Stimulated activated naive B cell treated with anti-CD40 and anti-IgM and Interleukin-4, amounts not matched to agents 10 μg/mL and 1 μg/mL and 100 μg/mL, for 72 hours (primary cell): ENCODE results near the gene FCMR.

Experiments
- ATAC-seq, 2 donors: fragments of 150-1000 bp; cut with Tn5 transposase; replicated peaks; 2 replicates each; pipeline ENCODE4 v1.10.0; 2021; ENCODE audit warnings: moderate library complexity in 1 of 2
- DNase-seq: peaks from one replicate; pipeline ENCODE4 v3.0.0; 2021
- H3K27ac Mint-ChIP-seq: one replicate; pipeline ENCODE4 v1.8.0; 2022; ENCODE audit warnings: mild to moderate bottlenecking, mixed read lengths
- H3K27me3 Mint-ChIP-seq, 2 donors: one replicate each; pipeline ENCODE4 v1.8.0; 2022; ENCODE audit warnings: mixed read lengths in 2 of 2
- H3K36me3 Mint-ChIP-seq, 2 donors: one replicate each; pipeline ENCODE4 v1.8.0; 2022; ENCODE audit warnings: mixed read lengths in 2 of 2, mild to moderate bottlenecking in 1 of 2
- H3K4me1 Mint-ChIP-seq, 2 donors: one replicate each; pipeline ENCODE4 v1.8.0; 2022; ENCODE audit warnings: mixed read lengths in 2 of 2, mild to moderate bottlenecking in 1 of 2
- H3K4me3 Mint-ChIP-seq, 2 donors: one replicate each; pipeline ENCODE4 v1.8.0; 2022; ENCODE audit warnings: mild to moderate bottlenecking in 2 of 2, mixed read lengths in 2 of 2, moderate library complexity in 1 of 2
- H3K9me3 Mint-ChIP-seq, 2 donors: one replicate each; pipeline ENCODE4 v1.8.0; 2022; ENCODE audit warnings: mixed read lengths in 2 of 2, mild to moderate bottlenecking in 1 of 2

The FCMR gene

DNA sequence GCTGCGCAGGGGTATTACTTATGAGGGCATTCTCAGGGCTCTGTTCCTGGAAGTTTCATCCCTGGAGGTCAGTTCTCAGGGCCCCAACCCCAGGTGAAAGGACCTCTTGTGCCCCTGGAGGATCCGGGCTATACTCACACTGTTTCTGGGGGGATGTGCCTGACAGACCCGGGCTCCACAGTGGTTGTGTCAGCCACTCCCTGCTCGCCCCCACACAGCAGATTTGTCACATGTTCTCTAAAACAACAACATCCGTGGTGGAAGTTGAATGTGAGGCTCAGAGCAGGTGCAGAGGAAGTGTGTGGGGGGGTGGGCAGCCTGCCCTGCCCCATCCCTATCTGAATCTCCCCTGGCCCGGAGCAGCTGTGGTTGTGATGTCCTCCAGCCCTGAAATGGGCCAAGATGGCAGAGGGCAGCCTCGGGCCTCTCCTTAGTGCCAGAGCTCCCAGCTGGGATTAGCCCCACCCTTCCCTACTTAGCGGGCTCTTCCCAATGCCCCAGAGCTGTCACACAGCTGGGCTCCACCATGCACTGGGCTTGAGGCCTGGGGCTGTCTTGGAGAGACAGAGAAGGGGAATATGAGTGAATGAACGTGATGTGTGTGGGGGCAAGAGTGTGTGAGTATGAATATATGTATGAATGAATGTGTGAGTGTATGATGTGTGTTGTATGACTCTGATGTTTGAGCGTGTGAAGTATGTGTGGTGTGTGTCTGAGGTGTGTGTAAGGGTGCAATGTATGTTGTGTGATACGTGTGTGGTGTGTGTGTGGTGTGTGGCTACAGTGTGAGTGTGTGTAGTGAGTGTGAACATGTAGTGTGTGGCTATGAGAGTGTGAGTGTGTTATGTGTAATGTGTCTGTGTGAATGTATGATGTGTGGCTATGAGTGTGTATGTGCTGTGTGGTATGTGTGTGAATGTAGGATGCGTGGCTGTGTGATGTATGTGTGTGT, 1.5 kb upstream of the FCMR start:
- Mint-ChIP-seq H3K27me3 (no peaks in the 10 kb centered on the region), H3K9me3 (no peaks in the 10 kb centered on the region), H3K36me3 (peaks cover 20 to 21% of the 10 kb centered on the region in 2 donors), H3K4me3 (no peak overlapping the region), H3K27ac (no peak overlapping the region), H3K4me1 (peaks cover 22 to 29% of the 10 kb centered on the region in 2 donors)
- ATAC-seq (peak; percentile 54 to 69), DNase-seq (peak; percentile 83)

DNA sequence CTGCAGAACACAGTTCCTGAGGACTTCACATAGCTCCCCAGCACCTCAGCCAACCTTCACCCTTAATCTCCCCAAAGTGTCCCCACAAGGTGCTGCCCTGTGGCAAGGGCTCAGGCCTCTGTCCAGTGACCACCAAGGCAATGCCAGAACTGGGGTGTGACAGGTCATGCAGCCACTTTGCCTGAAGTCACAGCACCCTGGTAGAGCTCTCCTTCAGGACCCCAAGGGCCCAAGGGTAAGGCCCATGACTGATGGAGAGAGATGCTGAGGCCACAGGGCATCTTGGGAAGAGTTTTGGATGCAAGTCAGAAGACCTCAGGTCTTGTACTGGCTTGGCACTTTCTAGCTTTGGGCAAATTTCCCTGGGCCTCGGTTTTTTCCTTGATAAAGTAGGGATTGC, 783 bp upstream of the FCMR start:
- peaks cover 27 to 28% of the 10 kb centered on the region in 2 donors for H3K36me3 Mint-ChIP-seq
- DNase-seq: no peak
- no peak overlapping the region for H3K4me3 Mint-ChIP-seq
- H3K27ac Mint-ChIP-seq: no peak overlapping the region
- no peaks in the 10 kb centered on the region for H3K27me3 Mint-ChIP-seq
- H3K4me1 Mint-ChIP-seq: peaks cover 23 to 29% of the 10 kb centered on the region in 2 donors
- no peaks in the 10 kb centered on the region for H3K9me3 Mint-ChIP-seq
- ATAC-seq: no peak

- Mint-ChIP-seq H3K9me3 (no peaks in the 10 kb centered on the region), H3K36me3 (peaks cover 64 to 71% of the 10 kb centered on the region in 2 donors), H3K27ac (peak overlapping the region; percentile 85), H3K27me3 (no peaks in the 10 kb centered on the region), H3K4me1 (peaks cover 65% of the 10 kb centered on the region in 2 donors), H3K4me3 (no peak overlapping the region)
- DNase-seq: no peak
- no peak for ATAC-seq
Measured at GRCh38 chr1:206918076-206918475, 3.7 kb downstream of the FCMR start.

DNA sequence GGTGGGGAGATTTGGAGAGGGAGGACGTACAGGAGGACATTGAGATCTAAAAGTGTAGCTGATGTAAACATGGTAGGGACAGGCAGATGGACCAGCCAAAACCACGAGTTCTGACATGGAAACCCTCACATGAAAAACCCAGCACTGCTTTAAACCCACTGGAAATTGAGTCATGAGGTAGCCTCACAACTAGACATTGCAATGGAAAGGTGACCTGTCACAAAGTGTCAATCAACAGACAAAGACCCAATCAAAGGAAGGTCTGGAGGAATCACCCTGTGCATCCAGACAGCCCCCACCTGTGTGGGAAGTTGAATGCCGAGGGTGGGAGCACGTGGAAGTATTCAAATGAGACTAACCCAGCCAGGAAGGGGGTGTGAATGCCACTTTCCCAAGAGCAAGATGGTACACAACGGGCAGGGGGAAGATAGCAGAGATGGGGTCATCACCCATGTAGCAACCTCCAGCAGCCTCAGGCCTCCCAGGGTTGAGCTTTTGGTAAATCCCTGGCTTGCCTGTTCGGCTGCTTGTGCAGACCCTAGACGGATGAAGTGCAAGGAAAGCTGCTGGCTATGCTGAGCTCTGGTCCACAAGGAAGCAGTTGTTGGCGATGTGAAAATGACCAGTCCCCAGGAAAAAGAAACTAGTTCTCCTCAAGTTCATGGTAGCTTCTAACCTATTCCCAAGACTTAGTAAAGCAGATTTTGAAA, 5.6 kb downstream of the FCMR start:
- H3K9me3 Mint-ChIP-seq: no peaks in the 10 kb centered on the region
- no peak for DNase-seq
- H3K4me1 Mint-ChIP-seq: peaks cover 79 to 84% of the 10 kb centered on the region in 2 donors
- peaks cover 77 to 88% of the 10 kb centered on the region in 2 donors for H3K36me3 Mint-ChIP-seq
- no peaks in the 10 kb centered on the region for H3K27me3 Mint-ChIP-seq
- peak in 1 of 2 donors; percentile 11 for ATAC-seq
- H3K27ac Mint-ChIP-seq: peak overlapping the region; percentile 93
- H3K4me3 Mint-ChIP-seq: no peak overlapping the region

- DNase-seq (no peak), ATAC-seq (no peak)
- no peak overlapping the region for H3K4me3 Mint-ChIP-seq
- peaks cover 82 to 88% of the 10 kb centered on the region in 2 donors for H3K4me1 Mint-ChIP-seq
- H3K9me3 Mint-ChIP-seq: no peaks in the 10 kb centered on the region
- H3K36me3 Mint-ChIP-seq: peaks cover 71 to 86% of the 10 kb centered on the region in 2 donors
- no peaks in the 10 kb centered on the region for H3K27me3 Mint-ChIP-seq
- peak overlapping the region; percentile 93 for H3K27ac Mint-ChIP-seq
Measured at GRCh38 chr1:206915030-206915735, 6.6 kb downstream of the FCMR start.

- peaks cover 83 to 94% of the 10 kb centered on the region in 2 donors for H3K4me1 Mint-ChIP-seq
- ATAC-seq: no peak
- H3K36me3 Mint-ChIP-seq: peaks cover 67 to 81% of the 10 kb centered on the region in 2 donors
- DNase-seq: no peak
- H3K27me3 Mint-ChIP-seq: no peaks in the 10 kb centered on the region
- H3K27ac Mint-ChIP-seq: peak overlapping the region; percentile 93
- no peak overlapping the region for H3K4me3 Mint-ChIP-seq
- no peaks in the 10 kb centered on the region for H3K9me3 Mint-ChIP-seq
Measured at GRCh38 chr1:206913766-206914537, 7.8 kb downstream of the FCMR start.

GRCh38 chr1:206912445-206913095, 9.2 kb downstream of the FCMR start:
- Mint-ChIP-seq H3K36me3 (peaks cover 69 to 81% of the 10 kb centered on the region in 2 donors), H3K4me3 (peak overlapping the region; percentile 33 to 49), H3K27me3 (no peaks in the 10 kb centered on the region), H3K4me1 (peaks cover 83 to 94% of the 10 kb centered on the region in 2 donors), H3K27ac (peak overlapping the region; percentile 63), H3K9me3 (no peaks in the 10 kb centered on the region)
- peak; percentile 56 to 58 for ATAC-seq
- DNase-seq: peak; percentile 60

DNA sequence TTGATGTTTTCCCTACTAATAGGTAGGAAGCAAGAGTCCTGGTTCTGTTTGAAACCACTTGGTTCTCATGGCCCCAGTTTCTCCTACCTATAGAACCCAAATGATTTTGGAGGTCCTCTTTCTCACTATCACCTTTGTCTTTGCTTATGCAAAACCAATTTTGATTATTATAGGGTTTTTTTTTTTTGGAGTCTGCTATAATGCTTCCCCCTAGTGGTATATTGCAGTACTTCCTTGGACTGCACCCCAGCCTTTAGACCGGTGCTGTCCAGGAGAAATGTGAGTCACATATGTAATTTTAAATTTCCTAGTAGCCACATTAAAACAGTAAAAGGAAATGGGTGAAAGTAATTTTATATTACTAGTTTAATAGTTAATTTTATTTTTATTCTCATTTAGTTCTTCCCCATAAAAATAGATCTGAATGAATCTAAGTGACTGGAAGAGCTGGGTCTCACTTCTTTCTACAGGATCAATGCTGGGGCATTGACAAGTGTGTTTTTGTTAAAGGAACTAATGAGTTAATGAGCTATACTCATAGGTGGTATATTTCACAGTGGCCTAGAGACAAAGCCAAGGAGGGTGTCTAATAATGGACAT, 10.6 kb downstream of the FCMR start:
- peak; percentile 44 to 45 for ATAC-seq
- no peak overlapping the region for H3K27ac Mint-ChIP-seq
- peaks cover 79 to 94% of the 10 kb centered on the region in 2 donors for H3K4me1 Mint-ChIP-seq

DNA sequence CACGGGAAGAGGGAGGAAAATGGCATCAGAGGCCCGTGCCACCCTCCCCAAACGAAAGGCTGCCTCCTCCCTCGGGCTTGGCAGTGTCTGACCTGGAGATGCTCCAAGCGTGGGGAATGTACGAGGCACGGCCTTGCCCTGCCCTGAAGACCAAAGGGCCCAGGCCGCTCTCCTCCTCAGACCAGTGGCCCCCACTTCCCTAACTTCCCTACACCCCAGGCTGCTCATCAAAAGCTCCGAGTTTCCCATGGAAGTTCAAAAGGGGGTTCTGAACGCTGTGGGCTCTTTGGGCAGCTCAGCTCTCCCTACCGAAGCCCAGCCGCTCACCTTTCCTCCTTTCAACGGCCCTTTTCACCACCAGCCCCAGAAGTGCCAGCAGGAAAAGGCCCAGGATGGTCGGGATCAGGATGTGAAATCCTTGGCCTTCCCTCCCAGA, 11.8 kb downstream of the FCMR start:
- peak overlapping the region; percentile 64 to 76 for H3K4me3 Mint-ChIP-seq
- H3K9me3 Mint-ChIP-seq: no peaks in the 10 kb centered on the region
- peak overlapping the region; percentile 52 for H3K27ac Mint-ChIP-seq
- no peaks in the 10 kb centered on the region for H3K27me3 Mint-ChIP-seq
- H3K36me3 Mint-ChIP-seq: peaks cover 56 to 79% of the 10 kb centered on the region in 2 donors
- H3K4me1 Mint-ChIP-seq: peaks cover 78 to 94% of the 10 kb centered on the region in 2 donors
- no peak for DNase-seq
- ATAC-seq: no peak

More for the DNA sequence above, 10.6 kb downstream of the FCMR start:
- Mint-ChIP-seq H3K27me3 (no peaks in the 10 kb centered on the region), H3K4me3 (peak overlapping the region; percentile 14 to 16), H3K36me3 (peaks cover 60 to 79% of the 10 kb centered on the region in 2 donors), H3K9me3 (no peaks in the 10 kb centered on the region)
- no peak for DNase-seq

GRCh38 chr1:206909161-206909882, 12.4 kb downstream of the FCMR start:
- H3K36me3 Mint-ChIP-seq: peaks cover 56 to 79% of the 10 kb centered on the region in 2 donors
- H3K27me3 Mint-ChIP-seq: no peaks in the 10 kb centered on the region
- peaks cover 78 to 94% of the 10 kb centered on the region in 2 donors for H3K4me1 Mint-ChIP-seq
- peak overlapping the region; percentile 64 to 76 for H3K4me3 Mint-ChIP-seq
- peak overlapping the region; percentile 86 for H3K27ac Mint-ChIP-seq
- ATAC-seq (peak; percentile 5 to 22), DNase-seq (no peak)
- no peaks in the 10 kb centered on the region for H3K9me3 Mint-ChIP-seq

- H3K27me3 Mint-ChIP-seq: no peaks in the 10 kb centered on the region
- no peaks in the 10 kb centered on the region for H3K9me3 Mint-ChIP-seq
- H3K4me3 Mint-ChIP-seq: peak overlapping the region; percentile 37 to 58
Measured at GRCh38 chr1:206908038-206908437, 13.7 kb downstream of the FCMR start.

GRCh38 chr1:206907304-206907991, 14.3 kb downstream of the FCMR start:
- Mint-ChIP-seq H3K27me3 (no peaks in the 10 kb centered on the region), H3K4me1 (peaks cover 71 to 94% of the 10 kb centered on the region in 2 donors), H3K4me3 (peak overlapping the region in 1 of 2 donors; percentile 36), H3K9me3 (no peaks in the 10 kb centered on the region), H3K36me3 (peaks cover 61 to 79% of the 10 kb centered on the region in 2 donors), H3K27ac (peak overlapping the region; percentile 82)
- no peak for ATAC-seq
- DNase-seq: no peak

More at GRCh38 chr1:206908038-206908437, 13.7 kb downstream of the FCMR start:
- Mint-ChIP-seq H3K4me1 (peaks cover 71 to 94% of the 10 kb centered on the region in 2 donors), H3K27ac (peak overlapping the region; percentile 82), H3K36me3 (peaks cover 61 to 79% of the 10 kb centered on the region in 2 donors)
- ATAC-seq: no peak
- no peak for DNase-seq
